Panc1 (cell line): ENCODE measurements around the gene FUS. TPM values are rescaled to one million over a fixed set of nuclear protein-coding genes. Genes with fewer than 3 reads are reported as not detected.

Experiments
- ATAC-seq: fragments of 200-7000 bp; cut with Tn5 transposase; 2 replicates; pipeline ENCODE4 v1.9.1; 2020; ENCODE audit warnings: mild to moderate bottlenecking, moderate library complexity
- BruUV-seq: library from RNA; stranded (reverse); fragments of 400-500 nt; replicated peaks from 2 replicates; lab custom pipeline; 2021; lab: Mats Ljungman, UMichigan
- CTCF ChIA-PET: fragments of 300-600 bp; sonication (Branson Sonifier 250); formaldehyde crosslinking; loops from one replicate; lab custom pipeline; 2022; ENCODE audit warnings: antibody characterized with exemption; lab: Charles Lee
- POLR2A ChIA-PET: fragments of 300-600 bp; sonication (Branson Sonifier 250); formaldehyde crosslinking; loops from one replicate; lab custom pipeline; 2022; ENCODE audit warnings: antibody characterized with exemption; lab: Charles Lee
- DNase-seq: peaks from one replicate; pipeline ENCODE4 v3.0.0-alpha.2; 2010; ENCODE audit warnings: low read depth, low spot score
- H3K27ac ChIP-seq: 2 replicates; pipeline ENCODE4 v1.5.1; 2011; ENCODE audit warnings: mild to moderate bottlenecking, low read length, inconsistent platforms
- H3K27me3 ChIP-seq: fragments of 200-500 bp; sonication (Bioruptor generic); 2 replicates; pipeline ENCODE4 v1.6.0; 2014; ENCODE audit warnings: low read length, inconsistent platforms; ENCODE audit not compliant: control insufficient read depth, insufficient read depth
- H3K36me3 ChIP-seq: fragments of 200-500 bp; sonication (Bioruptor generic); 2 replicates; pipeline ENCODE4 v1.5.1; 2014; ENCODE audit warnings: inconsistent platforms, mild to moderate bottlenecking, low read length, moderate library complexity; ENCODE audit not compliant: control insufficient read depth, insufficient read depth
- H3K4me1 ChIP-seq: 2 replicates; pipeline ENCODE4 v1.5.1; 2011; ENCODE audit warnings: inconsistent platforms, mild to moderate bottlenecking, low read length, moderate library complexity; ENCODE audit not compliant: control insufficient read depth, insufficient read depth
- H3K4me3 ChIP-seq, 2 experiments: 2 replicates each; pipeline ENCODE4 v1.5.1; 2011 to 2012; ENCODE audit warnings: low read depth in 2 of 2, low read length in 2 of 2, mild to moderate bottlenecking in 2 of 2, inconsistent platforms in 1 of 2, moderate library complexity in 1 of 2
- H3K9me3 ChIP-seq: fragments of 200-500 bp; sonication (Bioruptor generic); 2 replicates; pipeline ENCODE4 v1.5.1; 2014; ENCODE audit warnings: low read depth, mild to moderate bottlenecking, inconsistent platforms, low read length, moderate library complexity; ENCODE audit not compliant: control insufficient read depth, insufficient read depth
- CTCF ChIP-seq: fragments of 450-650 bp; IDR thresholded peaks from 2 replicates; pipeline ENCODE4 v1.5.1; 2017; ENCODE audit warnings: mild to moderate bottlenecking
- POLR2AphosphoS5 ChIP-seq: IDR thresholded peaks from 2 replicates; pipeline ENCODE4 v1.6.1; 2012; ENCODE audit warnings: mild to moderate bottlenecking, low read depth, low read length, moderate library complexity
- SIN3A ChIP-seq: IDR thresholded peaks from 2 replicates; pipeline ENCODE4 v1.6.1; 2012; ENCODE audit warnings: low read depth, mild to moderate bottlenecking, low read length, moderate library complexity, borderline replicate concordance; ENCODE audit not compliant: insufficient read depth
- TCF7L2 ChIP-seq: IDR thresholded peaks from 2 replicates; pipeline ENCODE4 v1.6.1; 2011; ENCODE audit warnings: mild to moderate bottlenecking, low read depth, low read length, inconsistent platforms
- in situ Hi-C: cut with HindIII; loops from 2 replicates; pipeline ENCODE4 v1.10.0; 2016; ENCODE audit warnings: low sequenced_read_pairs, low pct_unique_long_range_greater_than_20kb
- intact Hi-C: fragments of 100-400 bp; cut with micrococcal nuclease; formaldehyde crosslinking; loops from one replicate; pipeline ENCODE4 v1.10.0; 2022; ENCODE audit not compliant: unreplicated experiment
- total RNA-seq: library from RNA; stranded (reverse); gene quantifications from one replicate; pipeline ENCODE4 v1.2.1, GENCODE V29; 2021; ENCODE audit not compliant: unreplicated experiment
- TF ChIP-seq, protein P1 (sequence below), 2 experiments: IDR thresholded peaks; 2 replicates each; pipeline ENCODE4 v1.6.1; 2011 to 2012; ENCODE audit warnings: low read depth in 2 of 2, control low read depth in 1 of 2, low read length in 1 of 2, mild to moderate bottlenecking in 1 of 2, moderate library complexity in 1 of 2; ENCODE audit not compliant: insufficient read depth in 1 of 2

FUS gene
- total RNA-seq, 1 experiment from 2014 or later = 441 TPM

GRCh38 chr16:31204871-31205666, 25.1 kb downstream of the FUS start:
- intact Hi-C loops (loop anchor here (5.0 to 10.0 kb wide), 2 partner anchors 60 to 127 kb away; no protein-coding TSS in a partner anchor), in situ Hi-C loops (no loop called here)
- peaks cover 22% of the 10 kb centered on the region for H3K4me1 ChIP-seq
- H3K9me3 ChIP-seq = no peaks in the 10 kb centered on the region
- H3K4me3 ChIP-seq = no peak overlapping the region
- TF ChIP-seq, protein P1, sequence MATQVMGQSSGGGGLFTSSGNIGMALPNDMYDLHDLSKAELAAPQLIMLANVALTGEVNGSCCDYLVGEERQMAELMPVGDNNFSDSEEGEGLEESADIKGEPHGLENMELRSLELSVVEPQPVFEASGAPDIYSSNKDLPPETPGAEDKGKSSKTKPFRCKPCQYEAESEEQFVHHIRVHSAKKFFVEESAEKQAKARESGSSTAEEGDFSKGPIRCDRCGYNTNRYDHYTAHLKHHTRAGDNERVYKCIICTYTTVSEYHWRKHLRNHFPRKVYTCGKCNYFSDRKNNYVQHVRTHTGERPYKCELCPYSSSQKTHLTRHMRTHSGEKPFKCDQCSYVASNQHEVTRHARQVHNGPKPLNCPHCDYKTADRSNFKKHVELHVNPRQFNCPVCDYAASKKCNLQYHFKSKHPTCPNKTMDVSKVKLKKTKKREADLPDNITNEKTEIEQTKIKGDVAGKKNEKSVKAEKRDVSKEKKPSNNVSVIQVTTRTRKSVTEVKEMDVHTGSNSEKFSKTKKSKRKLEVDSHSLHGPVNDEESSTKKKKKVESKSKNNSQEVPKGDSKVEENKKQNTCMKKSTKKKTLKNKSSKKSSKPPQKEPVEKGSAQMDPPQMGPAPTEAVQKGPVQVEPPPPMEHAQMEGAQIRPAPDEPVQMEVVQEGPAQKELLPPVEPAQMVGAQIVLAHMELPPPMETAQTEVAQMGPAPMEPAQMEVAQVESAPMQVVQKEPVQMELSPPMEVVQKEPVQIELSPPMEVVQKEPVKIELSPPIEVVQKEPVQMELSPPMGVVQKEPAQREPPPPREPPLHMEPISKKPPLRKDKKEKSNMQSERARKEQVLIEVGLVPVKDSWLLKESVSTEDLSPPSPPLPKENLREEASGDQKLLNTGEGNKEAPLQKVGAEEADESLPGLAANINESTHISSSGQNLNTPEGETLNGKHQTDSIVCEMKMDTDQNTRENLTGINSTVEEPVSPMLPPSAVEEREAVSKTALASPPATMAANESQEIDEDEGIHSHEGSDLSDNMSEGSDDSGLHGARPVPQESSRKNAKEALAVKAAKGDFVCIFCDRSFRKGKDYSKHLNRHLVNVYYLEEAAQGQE (IDR thresholded peaks at IDR 0.05; ENCODE audit: insufficient read depth in 1 of 2, low read depth in 2 of 2, low read length in 1 of 2) = no peak
- TF ChIP-seq POLR2AphosphoS5 (no peak), TCF7L2 (no peak), CTCF (no peak), SIN3A (no peak)
- CTCF ChIA-PET = no interaction called here
- POLR2A ChIA-PET = no interaction called here
- no peak overlapping the region for H3K27ac ChIP-seq
- ATAC-seq (no peak), DNase-seq (no peak)
- BruUV-seq = no TSS peak
- H3K36me3 ChIP-seq = no peaks in the 10 kb centered on the region
- H3K27me3 ChIP-seq = no peaks in the 10 kb centered on the region

GRCh38 chr16:31206776-31207175, 26.8 kb downstream of the FUS start:
- POLR2A ChIA-PET = no interaction called here

More at GRCh38 chr16:31206776-31207175, 26.8 kb downstream of the FUS start:
- Histone ChIP-seq H3K9me3 (no peaks in the 10 kb centered on the region), H3K27me3 (no peaks in the 10 kb centered on the region), H3K36me3 (no peaks in the 10 kb centered on the region), H3K27ac (no peak overlapping the region), H3K4me1 (peaks cover 12% of the 10 kb centered on the region), H3K4me3 (no peak overlapping the region)
- CTCF ChIA-PET = no interaction called here
- ATAC-seq (no peak), DNase-seq (no peak)
- in situ Hi-C loops (no loop called here), intact Hi-C loops (loop anchor here (10.0 kb wide), 1 partner anchor 58 kb away; no protein-coding TSS in a partner anchor)
- BruUV-seq = no TSS peak
- TF ChIP-seq POLR2AphosphoS5 = no peak
- no peak for TF ChIP-seq SIN3A
- TF ChIP-seq TCF7L2 = no peak
- TF ChIP-seq, protein P1 (IDR thresholded peaks at IDR 0.05; ENCODE audit: insufficient read depth in 1 of 2, low read depth in 2 of 2, low read length in 1 of 2) = no peak
- TF ChIP-seq CTCF = no peak
